Measurements from ENCODE around the gene QPRT. TPM values are rescaled to one million over a fixed set of nuclear protein-coding genes. Genes with fewer than 3 reads are reported as not detected.
A peak's percentile ranks its signal among the peaks of the same experiment; 100 is the strongest.

The QPRT gene
- total RNA-seq, 2 donors from 2014 or later = 8.3 to 11.1 TPM

DNA sequence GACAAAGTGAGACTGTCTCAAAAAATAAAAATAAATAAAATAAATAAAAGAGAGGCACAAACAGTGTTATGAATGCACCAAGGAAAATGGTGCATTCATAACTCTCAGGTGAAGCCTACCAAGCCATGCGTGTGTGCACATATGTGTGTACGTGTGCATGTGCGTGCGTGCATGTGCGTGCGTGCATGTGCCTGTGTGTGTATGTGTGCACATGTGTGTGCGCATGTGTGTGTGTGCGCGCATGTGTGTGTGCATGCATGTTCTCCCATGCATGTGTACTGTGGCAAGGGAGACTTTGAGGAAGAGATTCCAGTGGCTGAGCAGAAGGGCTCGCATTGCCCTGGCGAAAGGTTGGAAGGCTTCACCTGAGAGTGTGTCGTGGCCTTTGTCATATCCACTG is 11.2 kb upstream of the QPRT start:
- no peak for TF ChIP-seq POLR2A (IDR thresholded peaks at IDR 0.05)
- TF ChIP-seq POLR2AphosphoS5 (IDR thresholded peaks at IDR 0.05) = no peak
- TF ChIP-seq, protein P1, sequence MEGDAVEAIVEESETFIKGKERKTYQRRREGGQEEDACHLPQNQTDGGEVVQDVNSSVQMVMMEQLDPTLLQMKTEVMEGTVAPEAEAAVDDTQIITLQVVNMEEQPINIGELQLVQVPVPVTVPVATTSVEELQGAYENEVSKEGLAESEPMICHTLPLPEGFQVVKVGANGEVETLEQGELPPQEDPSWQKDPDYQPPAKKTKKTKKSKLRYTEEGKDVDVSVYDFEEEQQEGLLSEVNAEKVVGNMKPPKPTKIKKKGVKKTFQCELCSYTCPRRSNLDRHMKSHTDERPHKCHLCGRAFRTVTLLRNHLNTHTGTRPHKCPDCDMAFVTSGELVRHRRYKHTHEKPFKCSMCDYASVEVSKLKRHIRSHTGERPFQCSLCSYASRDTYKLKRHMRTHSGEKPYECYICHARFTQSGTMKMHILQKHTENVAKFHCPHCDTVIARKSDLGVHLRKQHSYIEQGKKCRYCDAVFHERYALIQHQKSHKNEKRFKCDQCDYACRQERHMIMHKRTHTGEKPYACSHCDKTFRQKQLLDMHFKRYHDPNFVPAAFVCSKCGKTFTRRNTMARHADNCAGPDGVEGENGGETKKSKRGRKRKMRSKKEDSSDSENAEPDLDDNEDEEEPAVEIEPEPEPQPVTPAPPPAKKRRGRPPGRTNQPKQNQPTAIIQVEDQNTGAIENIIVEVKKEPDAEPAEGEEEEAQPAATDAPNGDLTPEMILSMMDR (IDR thresholded peaks at IDR 0.05) = no peak
- no peak for DNase-seq (ENCODE audit: low spot score)
- no peak overlapping the region for H3K27ac ChIP-seq
- no peaks in the 10 kb centered on the region for H3K27me3 ChIP-seq (replicated peaks; ENCODE audit: insufficient read depth)
- H3K36me3 ChIP-seq = no peaks in the 10 kb centered on the region
- H3K9me3 ChIP-seq = no peaks in the 10 kb centered on the region
- WGBS = 97% methylated on average over 12 of the region's 12 CpGs
- no peak overlapping the region for H3K4me3 ChIP-seq
- H3K4me1 ChIP-seq (replicated peaks) = no peaks in the 10 kb centered on the region
- intact Hi-C loops (cut with DNase I) = no loop called here

DNA sequence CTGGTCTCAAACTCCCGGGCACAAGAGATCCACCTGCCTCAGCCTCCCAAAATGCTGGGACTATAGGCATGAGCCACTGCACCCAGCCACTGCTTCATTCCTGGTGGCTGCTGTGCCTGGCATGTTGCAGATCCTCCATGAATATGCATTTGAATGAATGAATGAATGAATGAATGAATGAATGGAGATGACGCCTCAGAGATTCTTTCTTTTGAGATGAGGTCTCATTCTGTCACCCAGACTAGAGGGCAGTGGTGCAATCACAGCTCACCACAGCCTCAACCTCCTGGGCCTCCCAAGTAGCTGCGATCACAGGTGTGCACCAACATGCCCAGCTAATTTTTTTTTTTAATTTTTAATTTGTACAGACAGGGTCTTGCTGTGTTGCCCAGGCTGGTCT is 10.7 kb upstream of the QPRT start:
- no peaks in the 10 kb centered on the region for H3K9me3 ChIP-seq
- H3K27ac ChIP-seq = no peak overlapping the region
- no peak for DNase-seq (ENCODE audit: low spot score)
- no peaks in the 10 kb centered on the region for H3K4me1 ChIP-seq (replicated peaks)
- no peak overlapping the region for H3K4me3 ChIP-seq
- H3K36me3 ChIP-seq = no peaks in the 10 kb centered on the region
- TF ChIP-seq POLR2A (IDR thresholded peaks at IDR 0.05) = no peak
- TF ChIP-seq POLR2AphosphoS5 (IDR thresholded peaks at IDR 0.05) = no peak
- TF ChIP-seq, protein P1 (IDR thresholded peaks at IDR 0.05) = no peak
- WGBS = 98% methylated on average over 3 of the region's 3 CpGs
- intact Hi-C loops (cut with DNase I) = no loop called here
- no peaks in the 10 kb centered on the region for H3K27me3 ChIP-seq (replicated peaks; ENCODE audit: insufficient read depth)

DNA sequence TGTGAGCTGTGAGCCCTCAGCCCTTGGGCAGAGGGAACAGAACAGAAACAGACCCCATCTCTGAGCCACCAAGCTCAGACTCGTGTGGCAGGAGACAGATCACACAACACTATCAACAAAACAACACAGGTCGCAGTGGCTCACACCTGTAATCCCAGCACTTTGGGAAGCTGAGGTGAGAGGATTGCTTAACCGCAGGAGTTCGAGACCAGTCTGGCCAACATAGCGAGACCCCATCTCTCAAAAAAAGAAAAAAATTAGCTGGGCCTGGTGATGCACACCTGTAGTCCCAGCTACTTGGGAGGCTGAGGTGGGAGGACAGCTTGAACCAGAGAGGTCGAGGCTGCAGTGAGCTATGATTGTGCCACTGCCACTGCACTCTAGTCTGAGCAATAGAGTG is 5.5 kb upstream of the QPRT start:
- no peaks in the 10 kb centered on the region for H3K36me3 ChIP-seq
- no peaks in the 10 kb centered on the region for H3K4me1 ChIP-seq (replicated peaks)
- WGBS = 92% methylated on average over 6 of the region's 6 CpGs
- no peak for DNase-seq (ENCODE audit: low spot score)
- TF ChIP-seq, protein P1 (IDR thresholded peaks at IDR 0.05) = no peak
- no peak for TF ChIP-seq POLR2A (IDR thresholded peaks at IDR 0.05)
- TF ChIP-seq POLR2AphosphoS5 (IDR thresholded peaks at IDR 0.05) = no peak
- no peak overlapping the region for H3K4me3 ChIP-seq
- no peak overlapping the region for H3K27ac ChIP-seq
- no peaks in the 10 kb centered on the region for H3K9me3 ChIP-seq
- H3K27me3 ChIP-seq (replicated peaks; ENCODE audit: insufficient read depth) = no peaks in the 10 kb centered on the region
- intact Hi-C loops (cut with DNase I) = no loop called here

DNA sequence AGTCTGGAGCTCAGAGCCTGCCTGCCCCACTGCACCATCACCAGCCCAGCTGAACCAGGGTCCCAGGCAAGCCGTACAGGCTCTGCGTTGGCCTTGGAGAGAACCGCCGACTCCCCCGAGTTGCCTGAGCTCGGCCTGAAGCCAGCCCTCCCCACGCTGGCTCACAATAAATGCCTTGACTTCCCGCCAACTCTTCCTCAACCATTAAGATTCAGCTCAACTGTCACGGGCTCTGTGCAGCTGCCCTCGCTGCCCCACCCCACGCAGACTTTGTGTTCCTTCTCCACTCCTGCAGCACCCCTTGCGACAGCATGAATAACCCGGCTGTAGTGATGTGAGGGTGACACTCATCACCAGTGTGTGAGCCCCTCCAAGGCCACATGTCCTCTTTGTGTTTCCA is 4.8 kb upstream of the QPRT start:
- no peak overlapping the region for H3K27ac ChIP-seq
- no peak overlapping the region for H3K4me3 ChIP-seq
- H3K27me3 ChIP-seq (replicated peaks; ENCODE audit: insufficient read depth) = no peaks in the 10 kb centered on the region
- H3K9me3 ChIP-seq = no peaks in the 10 kb centered on the region
- intact Hi-C loops (cut with DNase I) = no loop called here
- H3K4me1 ChIP-seq (replicated peaks) = no peaks in the 10 kb centered on the region
- H3K36me3 ChIP-seq = no peaks in the 10 kb centered on the region
- DNase-seq (ENCODE audit: low spot score) = peak; percentile 22
- 6% methylated on average over 13 of the region's 13 CpGs for WGBS
- TF ChIP-seq POLR2AphosphoS5 (IDR thresholded peaks at IDR 0.05) (no peak), POLR2A (IDR thresholded peaks at IDR 0.05) (no peak)
- TF ChIP-seq, protein P1 (IDR thresholded peaks at IDR 0.05) = no peak

DNA sequence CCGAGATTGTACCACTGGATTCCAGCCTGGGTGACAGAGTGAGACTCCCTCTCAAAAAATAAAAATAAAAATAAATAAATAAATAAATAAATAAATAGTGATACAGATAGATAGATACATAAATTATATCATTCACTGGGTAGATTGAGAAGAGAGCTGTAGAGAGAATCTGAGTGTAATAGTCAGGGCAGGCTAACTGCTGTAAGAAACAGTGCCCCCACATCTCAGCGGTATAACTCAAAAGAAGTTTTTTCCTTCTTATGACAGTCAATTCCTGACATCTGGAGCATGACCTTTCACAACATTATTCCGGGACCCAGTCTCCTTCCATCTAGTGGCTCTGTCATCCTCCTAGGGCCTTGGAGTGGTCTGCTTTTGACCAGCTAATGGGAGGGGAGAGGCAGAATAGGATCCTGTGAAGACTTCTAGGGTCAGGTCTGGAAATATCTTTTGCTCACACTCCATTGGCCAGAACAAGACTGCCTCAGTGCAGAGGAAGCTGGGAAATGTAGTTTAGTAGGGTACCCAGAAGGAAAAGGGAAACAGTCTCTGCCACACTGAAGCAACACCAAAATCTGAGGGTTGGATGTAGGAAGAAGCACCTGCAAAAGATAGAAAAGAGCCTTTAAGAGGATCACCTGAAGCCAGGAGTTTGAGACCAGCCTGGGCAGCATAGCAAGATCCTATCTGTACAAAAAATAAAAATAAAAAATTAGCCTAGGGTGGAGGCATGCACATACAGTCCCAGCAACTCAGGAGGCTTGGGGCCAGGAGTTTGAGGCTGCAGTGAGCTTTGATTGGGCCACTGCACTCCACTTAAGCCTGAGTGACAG is 3.0 kb upstream of the QPRT start:
- intact Hi-C loops (cut with DNase I) = no loop called here
- Histone ChIP-seq H3K4me1 (replicated peaks) (no peaks in the 10 kb centered on the region), H3K9me3 (no peaks in the 10 kb centered on the region), H3K27me3 (replicated peaks; ENCODE audit: insufficient read depth) (no peaks in the 10 kb centered on the region), H3K4me3 (no peak overlapping the region), H3K27ac (no peak overlapping the region), H3K36me3 (no peaks in the 10 kb centered on the region)
- 60% methylated on average over 3 of the region's 3 CpGs for WGBS
- DNase-seq (ENCODE audit: low spot score) = no peak
- TF ChIP-seq, protein P1 (IDR thresholded peaks at IDR 0.05) = no peak
- TF ChIP-seq POLR2AphosphoS5 (IDR thresholded peaks at IDR 0.05) (no peak), POLR2A (IDR thresholded peaks at IDR 0.05) (no peak)
